Ishikawa (cell line): ENCODE measurements around the gene ARG2.

Experiments
- CEBPB ChIP-seq: IDR thresholded peaks from 2 replicates; pipeline ENCODE4 v1.6.1; 2012
- CREB1 ChIP-seq: IDR thresholded peaks from 2 replicates; pipeline ENCODE4 v1.6.1; 2012; ENCODE audit warnings: low read depth
- EGR1 ChIP-seq: IDR thresholded peaks from 2 replicates; pipeline ENCODE4 v1.6.1; 2012
- EP300 ChIP-seq: IDR thresholded peaks from 2 replicates; pipeline ENCODE4 v1.6.1; 2012; ENCODE audit warnings: borderline replicate concordance
- FOXM1 ChIP-seq: IDR thresholded peaks from 2 replicates; pipeline ENCODE4 v1.6.1; 2012; ENCODE audit warnings: low read depth, borderline replicate concordance
- MAX ChIP-seq: IDR thresholded peaks from 2 replicates; pipeline ENCODE4 v1.6.1; 2012
- NFIC ChIP-seq: IDR thresholded peaks from 2 replicates; pipeline ENCODE4 v1.6.1; 2012
- RAD21 ChIP-seq: IDR thresholded peaks from 2 replicates; pipeline ENCODE4 v1.6.1; 2012; ENCODE audit warnings: low read depth
- REST ChIP-seq: IDR thresholded peaks from 2 replicates; pipeline ENCODE4 v1.6.1; 2012; ENCODE audit warnings: low read depth, mild to moderate bottlenecking
- TAF1 ChIP-seq: IDR thresholded peaks from 2 replicates; pipeline ENCODE4 v1.6.1; 2012; ENCODE audit warnings: low read depth, mild to moderate bottlenecking
- TCF12 ChIP-seq: IDR thresholded peaks from 2 replicates; pipeline ENCODE4 v1.6.1; 2012; ENCODE audit warnings: low read depth
- TEAD4 ChIP-seq: IDR thresholded peaks from 2 replicates; pipeline ENCODE4 v1.6.1; 2012
- USF1 ChIP-seq: IDR thresholded peaks from 2 replicates; pipeline ENCODE4 v1.6.1; 2012
- YY1 ChIP-seq: IDR thresholded peaks from 2 replicates; pipeline ENCODE4 v1.6.1; 2012; ENCODE audit warnings: low read depth
- ZBTB7A ChIP-seq: IDR thresholded peaks from 2 replicates; pipeline ENCODE4 v1.6.1; 2012; ENCODE audit warnings: low read depth

The ARG2 gene

GRCh38 chr14:67576216-67576955, 43.3 kb upstream of the ARG2 start:
- peak; percentile 14; the same call in 1 of the 2 replicates for TF ChIP-seq RAD21
- TF ChIP-seq EGR1, result no peak
- TF ChIP-seq EP300, result no peak
- no peak for TF ChIP-seq CREB1
- no peak for TF ChIP-seq CEBPB
- TF ChIP-seq USF1, result no peak

- no peak for TF ChIP-seq EP300
- TF ChIP-seq NFIC, result no peak
- TF ChIP-seq MAX, result no peak
- TF ChIP-seq TCF12, result no peak
- TF ChIP-seq CREB1, result no peak
- TF ChIP-seq FOXM1, result no peak
Observed at GRCh38 chr14:67577181-67577808, 42.4 kb upstream of the ARG2 start.

GRCh38 chr14:67577909-67578749, 41.6 kb upstream of the ARG2 start:
- TF ChIP-seq TCF12, result no peak
- no peak for TF ChIP-seq TEAD4
- no peak for TF ChIP-seq CEBPB
- TF ChIP-seq RAD21, result no peak
- no peak for TF ChIP-seq EP300
- TF ChIP-seq USF1, result no peak
- no peak for TF ChIP-seq FOXM1
- no peak for TF ChIP-seq MAX
- TF ChIP-seq CREB1, result no peak
- TF ChIP-seq NFIC, result no peak
- TF ChIP-seq EGR1, result no peak
- TF ChIP-seq TAF1, result no peak
- no peak for TF ChIP-seq REST
- TF ChIP-seq ZBTB7A, result no peak
- no peak for TF ChIP-seq YY1

- TF ChIP-seq ZBTB7A (no peak), TEAD4 (no peak), TAF1 (no peak), REST (no peak), YY1 (no peak), MAX (no peak), FOXM1 (no peak)
Observed at GRCh38 chr14:67579040-67579439, 40.7 kb upstream of the ARG2 start.

- TF ChIP-seq TEAD4 (no peak), FOXM1 (no peak), YY1 (no peak), EP300 (no peak)
Observed at GRCh38 chr14:67579636-67580035, 40.1 kb upstream of the ARG2 start.
